Spleen (tissue), 11 donors: ENCODE data around the gene CDK14. TPM values are rescaled to one million over a fixed set of nuclear protein-coding genes. Genes with fewer than 3 reads are reported as not detected.
A peak's percentile ranks its signal among the peaks of the same experiment; 100 is the strongest.
"Not testable (repeated sequence)": the region's sequence is repeated elsewhere in the genome, so short reads cannot be mapped to it uniquely, and the experiment has no call there.

Experiments used
- DNase-seq: peaks from one replicate; pipeline ENCODE4 v3.0.0-alpha.2; 2020
- H3K27ac ChIP-seq, 8 donors: fragments of 200-600 bp; sonication (generic) in 7 of 8; 1 replicate in 4 of 8; 2 replicates in 4 of 8; pipeline versions ENCODE4 v1.5.0 to v1.8.0; 2016 to 2021; ENCODE audit warnings: inconsistent platforms in 4 of 8, mild to moderate bottlenecking in 4 of 8, moderate library complexity in 1 of 8
- H3K27me3 ChIP-seq, 7 donors: fragments of 200-600 bp; sonication (generic) in 6 of 7; replicated peaks in 1 of 7; 1 replicate in 4 of 7; 2 replicates in 3 of 7; pipeline versions ENCODE4 v1.5.0 to v1.8.0; 2016 to 2021; ENCODE audit warnings: inconsistent platforms in 3 of 7, mild to moderate bottlenecking in 1 of 7
- H3K36me3 ChIP-seq, 6 donors: fragments of 200-600 bp; sonication (generic) in 5 of 6; 1 replicate in 4 of 6; 2 replicates in 2 of 6; pipeline versions ENCODE4 v1.5.0 to v1.8.0; 2016 to 2021; ENCODE audit warnings: inconsistent platforms in 2 of 6
- H3K4me1 ChIP-seq, 6 donors: fragments of 200-600 bp; sonication (generic) in 5 of 6; 1 replicate in 3 of 6; 2 replicates in 3 of 6; pipeline versions ENCODE4 v1.5.0 to v1.8.0; 2016 to 2021; ENCODE audit warnings: inconsistent platforms in 3 of 6
- H3K4me3 ChIP-seq, 8 donors: fragments of 200-600 bp; sonication (generic) in 7 of 8; 1 replicate in 4 of 8; 2 replicates in 4 of 8; pipeline versions ENCODE4 v1.5.0 to v1.8.0; 2016 to 2021; ENCODE audit warnings: inconsistent platforms in 4 of 8, mild to moderate bottlenecking in 4 of 8, moderate library complexity in 2 of 8
- H3K9me3 ChIP-seq, 8 donors: fragments of 200-600 bp; sonication (generic) in 7 of 8; 1 replicate in 4 of 8; 2 replicates in 4 of 8; pipeline versions ENCODE4 v1.5.0 to v1.8.0; 2016 to 2021; ENCODE audit warnings: inconsistent platforms in 4 of 8
- CTCF ChIP-seq, 11 experiments: fragments of 200-600 bp in 7 of 11; fragments of 450-650 bp in 4 of 11; sonication (generic) in 4 of 11; IDR thresholded peaks in 8 of 11; conservative IDR thresholded peaks in 3 of 11; 1 replicate in 7 of 11; 2 replicates in 4 of 11; pipeline versions ENCODE4 v1.4.0 to v1.8.0; 2016 to 2021; ENCODE audit warnings: antibody characterized with exemption in 11 of 11, inconsistent platforms in 4 of 11, mild to moderate bottlenecking in 1 of 11
- POLR2A ChIP-seq, 3 donors: fragments of 450-650 bp; IDR thresholded peaks; one replicate each; pipeline ENCODE4 v1.5.1; 2017; ENCODE audit warnings: antibody characterized with exemption in 3 of 3, mild to moderate bottlenecking in 1 of 3
- POLR2AphosphoS5 ChIP-seq, 3 donors: sonication (generic); formaldehyde crosslinking; IDR thresholded peaks; one replicate each; pipeline ENCODE4 v1.5.1; 2017; ENCODE audit warnings: antibody characterized with exemption in 3 of 3
- WGBS, 5 donors: extraction: QIAGEN DNeasy Blood & Tissue Kit in 3 of 5; methylation state at CpG; one replicate each; pipeline versions ENCODE4 v1.1.5 to v1.1.7; 2013 to 2018; 5-methylcytosine and 5-hydroxymethylcytosine counted together
- intact Hi-C: fragments of 100-400 bp; cut with DNase I; formaldehyde crosslinking; loops from one replicate; pipeline ENCODE4 v1.15.0; 2023; ENCODE audit warnings: low total_unique reads
- polyA plus RNA-seq, 3 donors: library from polyadenylated mRNA; stranded (reverse); fragments of 200-250 nt; gene quantifications; one replicate each; pipeline ENCODE4 v1.2.1, GENCODE V29; 2013
- total RNA-seq, 7 donors: library from RNA; depleted of rRNA in 3 of 7; stranded (reverse); fragments of >200 nt in 3 of 7; fragmentation: NEBNext Ultra II Directional in 4 of 7; extraction: Animal tissue kit (Norgen Biotek cat#: 25700) in 4 of 7; gene quantifications; one replicate each; pipeline versions ENCODE4 v1.1.0 to v1.2.1, GENCODE V29; 2016 to 2021
- donor health status: healthy with polysubstance abuse.
- donor health status: DM: no; HTN: no; CAD: no; lungs with moderate emphysema.
- donor health status: DM: no; HTN: no; CAD: no.
- donor health status: Bipolar disorder and iron deficiency.
- donor health status: healthy.
- donor health status: DM: no; HTN: no; CAD: no.
- donor health status: DM: yes; HTN: yes; CAD: no.

CDK14 gene
- total and polyA plus RNA-seq, 10 donors = 6.6 to 109 (median 51.2) TPM

DNA sequence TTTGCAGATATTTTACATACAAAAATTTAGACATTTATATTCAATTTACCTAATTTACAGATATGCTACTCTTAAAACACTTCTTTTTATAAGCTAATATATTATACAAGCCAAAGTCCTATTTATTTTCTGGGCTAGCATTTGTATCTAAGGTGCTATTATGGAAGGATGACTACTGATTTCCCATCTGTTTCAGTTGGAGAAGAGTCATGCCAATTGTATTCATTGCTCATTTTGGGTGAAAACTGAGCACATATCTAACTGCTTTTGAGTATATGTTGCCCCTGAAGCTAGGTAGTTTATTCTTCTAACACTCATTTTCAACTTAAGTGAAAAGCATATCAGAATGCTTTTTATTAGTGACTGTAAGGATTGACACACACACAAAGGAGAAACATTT is 172.9 kb downstream of the CDK14 start:
- Histone ChIP-seq H3K27ac (no peak overlapping the region), H3K36me3 (peaks cover 0 to 35% (median 7%) of the 10 kb centered on the region in 6 donors), H3K9me3 (peaks cover 0 to 45% (median 36%) of the 10 kb centered on the region in 8 donors), H3K4me1 (peaks cover 0 to 10% (median 0%) of the 10 kb centered on the region in 6 donors), H3K4me3 (no peak overlapping the region), H3K27me3 (no peaks in the 10 kb centered on the region)
- intact Hi-C loops = no loop called here
- TF ChIP-seq POLR2A (IDR thresholded peaks at IDR 0.05) = no peak
- TF ChIP-seq CTCF (IDR thresholded peaks at IDR 0.05 in 8 of 11, conservative IDR thresholded peaks at IDR 0.05 in 3 of 11) = no peak
- no peak for TF ChIP-seq POLR2AphosphoS5 (IDR thresholded peaks at IDR 0.05)
- DNase-seq = no peak

DNA sequence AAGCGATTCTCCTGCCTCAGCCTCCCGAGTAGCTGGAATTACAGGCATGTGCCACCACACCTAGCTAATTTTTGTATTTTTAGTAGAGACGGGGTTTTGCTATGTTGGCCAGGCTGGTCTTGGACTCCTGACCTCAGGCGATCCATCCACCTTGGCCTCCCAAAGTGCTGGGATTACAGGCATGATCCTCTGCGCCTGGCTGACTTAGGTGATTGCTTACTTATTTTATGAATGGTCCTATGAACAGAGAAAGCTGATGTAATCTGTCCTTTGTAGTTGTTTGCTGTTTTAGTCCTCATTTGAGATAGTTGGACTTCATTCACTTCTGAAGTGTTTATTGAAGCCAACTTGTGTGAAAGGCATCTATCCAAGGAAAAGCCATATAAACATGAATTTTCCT is 173.4 kb downstream of the CDK14 start:
- H3K4me1 ChIP-seq, H3K27ac ChIP-seq, intact Hi-C loops: not testable (repeated sequence)

GRCh38 chr7:90771281-90771680 is 175.2 kb downstream of the CDK14 start:
- H3K4me3 ChIP-seq = no peak overlapping the region
- peaks cover 0 to 61% (median 50%) of the 10 kb centered on the region in 8 donors for H3K9me3 ChIP-seq
- H3K27me3 ChIP-seq = no peaks in the 10 kb centered on the region
- peak overlapping the region in 2 of 8 donors; percentile 68 to 82 for H3K27ac ChIP-seq
- no peaks in the 10 kb centered on the region for H3K4me1 ChIP-seq
- peaks cover 0 to 42% (median 7%) of the 10 kb centered on the region in 6 donors for H3K36me3 ChIP-seq
- TF ChIP-seq CTCF (IDR thresholded peaks at IDR 0.05 in 8 of 11, conservative IDR thresholded peaks at IDR 0.05 in 3 of 11) (no peak), POLR2A (IDR thresholded peaks at IDR 0.05) (no peak), POLR2AphosphoS5 (IDR thresholded peaks at IDR 0.05) (no peak)
- intact Hi-C loops = no loop called here
- WGBS, 5 donors = 85 to 95% (median 91%) methylated on average over 2 of the region's 2 CpGs
- DNase-seq = no peak

More for the DNA sequence above, 173.4 kb downstream of the CDK14 start:
- Histone ChIP-seq H3K9me3 (peaks cover 0 to 50% (median 40%) of the 10 kb centered on the region in 8 donors), H3K36me3 (peaks cover 0 to 37% (median 7%) of the 10 kb centered on the region in 6 donors)
- H3K4me3 ChIP-seq, DNase-seq, H3K27me3 ChIP-seq: not testable (repeated sequence)
- WGBS, 5 donors = 91 to 97% (median 96%) methylated on average over 5 of the region's 5 CpGs

DNA sequence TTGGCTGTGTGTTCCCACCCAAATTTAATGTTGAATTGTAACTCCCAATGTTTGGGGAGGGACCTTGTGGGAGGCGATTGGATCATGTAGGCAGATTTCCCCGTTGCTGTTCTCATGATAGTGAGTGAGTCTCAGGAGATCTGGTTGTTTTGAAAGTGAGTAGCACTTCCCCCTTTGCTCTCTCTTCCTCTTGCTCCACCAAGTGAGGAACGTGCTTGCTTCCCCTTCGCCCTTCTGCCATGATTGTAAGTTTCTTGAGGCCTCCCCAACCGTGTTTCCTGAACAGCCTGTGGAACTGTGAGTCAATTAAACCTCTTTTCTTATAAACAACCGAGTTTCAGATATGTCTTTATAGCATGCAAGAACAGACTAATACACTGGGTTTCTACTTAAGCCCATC is 176.3 kb downstream of the CDK14 start:
- TF ChIP-seq CTCF (IDR thresholded peaks at IDR 0.05 in 8 of 11, conservative IDR thresholded peaks at IDR 0.05 in 3 of 11) (no peak), POLR2A (IDR thresholded peaks at IDR 0.05) (no peak), POLR2AphosphoS5 (IDR thresholded peaks at IDR 0.05) (peak in 1 of 3 donors; percentile 34)
- Histone ChIP-seq H3K4me3 (no peak overlapping the region), H3K9me3 (peaks cover 0 to 65% (median 50%) of the 10 kb centered on the region in 8 donors), H3K36me3 (peaks cover 0 to 37% (median 7%) of the 10 kb centered on the region in 6 donors), H3K4me1 (no peaks in the 10 kb centered on the region), H3K27ac (peak overlapping the region in 7 of 8 donors; percentile 33 to 82 (median 68)), H3K27me3 (no peaks in the 10 kb centered on the region)
- WGBS, 5 donors = 39 to 49% (median 47%) methylated on average over 6 of the region's 6 CpGs
- no peak for DNase-seq
- intact Hi-C loops = no loop called here

DNA sequence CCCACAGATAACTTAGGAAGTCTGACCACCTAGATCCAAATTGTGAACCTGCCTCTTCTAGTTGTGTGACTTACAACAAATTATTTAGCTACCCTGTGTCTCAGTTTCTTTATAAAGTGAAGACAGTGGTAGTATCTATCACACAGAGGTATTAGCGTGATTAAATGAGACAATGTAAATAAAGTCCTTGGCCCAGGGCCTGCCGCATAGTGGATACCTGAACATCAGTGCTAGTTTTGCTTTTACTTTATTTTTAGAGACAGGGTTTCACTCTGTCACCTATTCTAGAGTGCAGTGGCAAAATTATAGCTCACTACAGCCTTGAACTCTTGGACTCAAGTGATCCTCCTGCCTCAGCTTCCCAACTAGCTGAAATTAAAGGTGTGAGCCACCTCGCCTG is 177.1 kb downstream of the CDK14 start:
- DNase-seq = no peak
- intact Hi-C loops = no loop called here
- H3K27me3 ChIP-seq = no peaks in the 10 kb centered on the region
- peak overlapping the region in 3 of 8 donors; percentile 58 to 82 (median 75) for H3K27ac ChIP-seq
- no peak overlapping the region for H3K4me3 ChIP-seq
- H3K4me1 ChIP-seq = no peaks in the 10 kb centered on the region
- 88 to 95% (median 89%) methylated on average over 3 of the region's 3 CpGs for WGBS, 5 donors
- peaks cover 0 to 65% (median 50%) of the 10 kb centered on the region in 8 donors for H3K9me3 ChIP-seq
- peaks cover 0 to 37% (median 7%) of the 10 kb centered on the region in 6 donors for H3K36me3 ChIP-seq
- TF ChIP-seq POLR2A (IDR thresholded peaks at IDR 0.05) = no peak
- TF ChIP-seq CTCF (IDR thresholded peaks at IDR 0.05 in 8 of 11, conservative IDR thresholded peaks at IDR 0.05 in 3 of 11) = no peak
- TF ChIP-seq POLR2AphosphoS5 (IDR thresholded peaks at IDR 0.05) = no peak
